Activated naive CD8-positive, alpha-beta T cell treated with anti-CD3 and anti-CD28 coated beads, Interleukin-2, amount 50 U/mL, for 24 hours (primary cell): ENCODE data around the gene GPR75.
"Not testable (repeated sequence)": the region's sequence is repeated elsewhere in the genome, so short reads cannot be mapped to it uniquely, and the experiment has no call there.

Experiments used
- ATAC-seq: fragments of 150-1000 bp; cut with Tn5 transposase; one replicate; pipeline ENCODE4 v1.10.0; 2021
- DNase-seq: peaks from one replicate; pipeline ENCODE4 v3.0.0; 2021
- H3K27ac Mint-ChIP-seq: one replicate; pipeline ENCODE4 v1.8.0; 2021; ENCODE audit warnings: mild to moderate bottlenecking, mixed read lengths
- H3K27me3 Mint-ChIP-seq: one replicate; pipeline ENCODE4 v1.8.0; 2021; ENCODE audit warnings: mixed read lengths
- H3K36me3 Mint-ChIP-seq: one replicate; pipeline ENCODE4 v1.8.0; 2021; ENCODE audit warnings: low read depth, mixed read lengths
- H3K4me1 Mint-ChIP-seq: one replicate; pipeline ENCODE4 v1.8.0; 2021; ENCODE audit warnings: mixed read lengths
- H3K4me3 Mint-ChIP-seq: one replicate; pipeline ENCODE4 v1.8.0; 2021; ENCODE audit warnings: mild to moderate bottlenecking, moderate library complexity, mixed read lengths
- H3K9me3 Mint-ChIP-seq: one replicate; pipeline ENCODE4 v1.8.0; 2021; ENCODE audit warnings: mixed read lengths

The GPR75 gene

DNA sequence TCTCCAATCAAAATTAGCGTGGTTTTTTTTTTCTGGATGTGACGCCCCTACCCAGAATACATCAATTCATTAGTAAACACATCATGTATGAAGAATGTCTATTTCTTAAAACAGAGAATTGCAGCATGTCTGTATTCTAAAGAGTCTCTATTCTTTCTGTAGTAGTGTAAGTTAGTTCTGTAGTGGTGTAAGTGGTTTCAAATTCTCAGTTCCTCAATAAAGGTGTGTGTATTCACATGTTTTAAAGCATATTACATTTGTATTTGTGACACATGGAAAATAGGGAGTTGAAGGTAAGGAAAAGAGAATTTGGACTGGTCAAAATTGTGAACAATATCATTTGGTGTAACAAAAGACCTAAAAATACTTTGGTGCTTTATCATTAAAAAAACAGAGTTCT is 8.0 kb upstream of the GPR75 start:
- Mint-ChIP-seq H3K36me3 (peaks cover 33% of the 10 kb centered on the region), H3K27ac (no peak overlapping the region)
- no peak for DNase-seq

DNA sequence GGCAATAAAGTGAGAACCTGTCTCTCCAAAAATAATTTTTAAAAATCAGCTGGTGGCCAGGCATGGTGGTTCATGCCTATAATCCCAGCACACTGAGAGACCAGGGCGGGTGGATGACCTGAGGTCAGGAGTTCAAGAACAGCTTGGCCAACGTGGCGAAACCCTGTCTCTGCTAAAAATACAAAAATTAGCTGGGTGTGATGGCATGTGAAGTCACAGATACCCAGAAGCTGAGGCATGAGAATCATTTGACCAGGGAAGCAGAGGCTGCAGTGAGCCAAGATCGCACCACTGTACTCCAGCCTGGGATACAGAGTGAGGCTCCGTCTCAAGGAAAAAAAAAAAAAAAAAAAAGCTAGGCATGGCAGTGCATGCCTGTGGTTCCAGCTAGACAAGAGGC is 7.4 kb upstream of the GPR75 start:
- peaks cover 6% of the 10 kb centered on the region for H3K4me1 Mint-ChIP-seq
- H3K27ac Mint-ChIP-seq = no peak overlapping the region
- no peaks in the 10 kb centered on the region for H3K9me3 Mint-ChIP-seq
- peaks cover 33% of the 10 kb centered on the region for H3K36me3 Mint-ChIP-seq
- no peaks in the 10 kb centered on the region for H3K27me3 Mint-ChIP-seq
- no peak overlapping the region for H3K4me3 Mint-ChIP-seq
- ATAC-seq (no peak), DNase-seq (no peak)

More for the DNA sequence above, 8.0 kb upstream of the GPR75 start:
- no peak overlapping the region for H3K4me3 Mint-ChIP-seq
- no peak for ATAC-seq
- no peaks in the 10 kb centered on the region for H3K27me3 Mint-ChIP-seq
- H3K9me3 Mint-ChIP-seq = no peaks in the 10 kb centered on the region
- peaks cover 3% of the 10 kb centered on the region for H3K4me1 Mint-ChIP-seq

GRCh38 chr2:53865962-53866361 is 6.2 kb upstream of the GPR75 start:
- Mint-ChIP-seq H3K9me3 (no peaks in the 10 kb centered on the region), H3K27me3 (no peaks in the 10 kb centered on the region), H3K4me1 (peaks cover 9% of the 10 kb centered on the region), H3K27ac (no peak overlapping the region), H3K36me3 (peaks cover 38% of the 10 kb centered on the region), H3K4me3 (no peak overlapping the region)
- DNase-seq (no peak), ATAC-seq (no peak)

DNA sequence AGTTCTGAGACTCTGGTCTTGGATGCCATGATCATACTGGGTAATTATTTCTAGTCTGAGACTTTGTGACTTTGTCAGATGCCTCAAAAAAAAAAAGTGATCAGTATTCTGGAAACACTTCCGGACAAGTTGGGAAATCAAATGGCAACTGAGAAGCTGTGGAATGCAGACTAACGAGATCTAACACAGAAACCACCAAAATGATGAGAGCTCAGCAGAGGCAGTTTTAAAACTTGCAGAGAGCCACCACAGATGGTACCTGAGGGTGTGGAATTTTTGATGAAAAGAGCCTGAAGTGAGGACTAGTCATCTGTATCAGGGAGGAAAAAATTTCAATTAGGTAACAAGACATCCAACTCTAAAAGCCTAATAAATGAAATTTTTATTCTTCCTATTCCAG is 5.5 kb upstream of the GPR75 start:
- Mint-ChIP-seq H3K27ac (no peak overlapping the region), H3K9me3 (no peaks in the 10 kb centered on the region), H3K4me1 (peaks cover 9% of the 10 kb centered on the region), H3K36me3 (peaks cover 41% of the 10 kb centered on the region), H3K4me3 (no peak overlapping the region), H3K27me3 (no peaks in the 10 kb centered on the region)
- DNase-seq (no peak), ATAC-seq (no peak)

DNA sequence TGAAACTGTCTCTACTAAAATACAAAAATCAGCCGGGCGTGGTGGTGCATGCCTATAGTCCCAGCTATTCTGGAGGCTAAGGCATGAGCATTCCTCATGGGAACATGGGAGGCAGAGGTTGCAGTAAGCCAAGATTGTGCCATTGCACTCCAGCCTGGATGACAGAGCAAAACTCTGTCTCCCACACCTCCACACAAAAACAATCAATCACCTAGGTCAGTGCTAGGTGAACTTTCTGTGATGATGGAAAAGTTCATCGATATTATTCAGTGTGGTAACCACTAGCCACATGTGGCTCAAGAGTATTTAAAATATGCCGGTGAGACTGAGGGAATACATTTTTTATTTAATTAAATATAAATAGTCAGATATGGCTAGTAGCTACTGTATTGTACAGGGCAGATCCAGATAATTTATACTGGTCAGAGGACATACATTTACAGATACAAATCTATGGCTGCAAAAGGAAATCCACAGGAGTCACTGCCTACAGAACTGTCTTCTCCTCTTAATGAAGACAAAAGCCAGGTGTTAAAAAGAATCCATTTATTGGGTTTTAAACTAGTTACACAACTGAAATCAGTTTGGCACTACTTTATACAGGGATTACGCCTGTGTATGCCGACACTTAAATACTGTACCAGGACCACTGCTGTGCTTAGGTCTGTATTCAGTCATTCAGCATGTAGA is 3.9 kb upstream of the GPR75 start:
- peaks cover 9% of the 10 kb centered on the region for H3K4me1 Mint-ChIP-seq
- no peaks in the 10 kb centered on the region for H3K9me3 Mint-ChIP-seq
- DNase-seq (no peak), ATAC-seq (no peak)
- H3K4me3 Mint-ChIP-seq = no peak overlapping the region
- H3K36me3 Mint-ChIP-seq = peaks cover 36% of the 10 kb centered on the region
- no peak overlapping the region for H3K27ac Mint-ChIP-seq
- no peaks in the 10 kb centered on the region for H3K27me3 Mint-ChIP-seq

GRCh38 chr2:53861824-53862223 is 2.1 kb upstream of the GPR75 start:
- DNase-seq (no peak), ATAC-seq (no peak)
- H3K27me3 Mint-ChIP-seq = no peaks in the 10 kb centered on the region
- peaks cover 37% of the 10 kb centered on the region for H3K36me3 Mint-ChIP-seq
- H3K4me1 Mint-ChIP-seq = peaks cover 9% of the 10 kb centered on the region
- H3K4me3 Mint-ChIP-seq = no peak overlapping the region
- no peak overlapping the region for H3K27ac Mint-ChIP-seq
- no peaks in the 10 kb centered on the region for H3K9me3 Mint-ChIP-seq

DNA sequence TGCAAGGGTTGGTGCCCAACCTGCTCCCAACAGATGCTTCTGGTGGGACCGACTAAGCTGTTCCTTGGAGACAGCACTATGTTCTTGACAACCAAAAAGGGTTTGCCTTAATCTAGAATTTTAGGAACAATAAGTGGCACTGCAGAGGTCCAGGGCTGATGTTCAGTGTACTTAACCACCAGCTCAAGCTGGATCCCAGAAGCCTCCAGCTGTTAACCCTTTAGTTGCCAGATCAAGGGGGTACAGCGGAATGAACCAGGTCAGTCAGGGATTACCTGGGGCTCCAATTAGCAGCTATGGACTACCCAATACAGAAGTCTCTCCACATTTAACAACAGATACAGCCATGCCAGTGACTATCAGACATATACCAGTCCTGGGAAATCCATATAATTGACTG is 3.5 kb downstream of the GPR75 start:
- Mint-ChIP-seq H3K36me3 (peaks cover 31% of the 10 kb centered on the region), H3K4me1 (peaks cover 3% of the 10 kb centered on the region), H3K27ac (no peak overlapping the region), H3K4me3 (no peak overlapping the region), H3K27me3 (no peaks in the 10 kb centered on the region), H3K9me3 (no peaks in the 10 kb centered on the region)
- ATAC-seq = no peak
- DNase-seq = no peak

- DNase-seq (no peak), ATAC-seq (no peak)
- Mint-ChIP-seq H3K27ac (no peak overlapping the region), H3K27me3 (no peaks in the 10 kb centered on the region), H3K4me1 (peaks cover 3% of the 10 kb centered on the region), H3K9me3 (no peaks in the 10 kb centered on the region), H3K36me3 (peaks cover 32% of the 10 kb centered on the region), H3K4me3 (no peak overlapping the region)
Observed at GRCh38 chr2:53854678-53855077, 5.1 kb downstream of the GPR75 start.

DNA sequence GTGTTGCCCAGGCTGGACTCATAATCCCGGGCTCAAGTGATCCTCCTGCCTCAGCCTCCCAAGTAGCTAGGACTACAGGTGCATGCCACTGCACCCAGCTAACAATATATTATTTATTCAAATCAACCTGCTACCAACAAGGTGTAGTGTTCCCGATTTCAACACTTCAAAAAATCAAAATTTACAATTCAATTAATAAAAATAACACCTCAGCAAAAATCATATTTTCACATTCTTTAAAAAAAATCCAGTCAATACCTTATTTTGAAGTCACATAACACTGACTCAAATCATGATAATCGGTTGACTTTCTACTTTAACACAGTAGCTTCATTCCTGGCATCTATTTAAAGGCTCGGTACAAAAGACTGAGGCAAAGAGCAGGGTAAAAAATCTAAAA is 7.2 kb downstream of the GPR75 start:
- Mint-ChIP-seq H3K36me3 (peaks cover 33% of the 10 kb centered on the region), H3K27me3 (no peaks in the 10 kb centered on the region), H3K4me1 (peaks cover 3% of the 10 kb centered on the region), H3K9me3 (no peaks in the 10 kb centered on the region), H3K4me3 (no peak overlapping the region), H3K27ac (no peak overlapping the region)
- ATAC-seq (no peak), DNase-seq (no peak)

DNA sequence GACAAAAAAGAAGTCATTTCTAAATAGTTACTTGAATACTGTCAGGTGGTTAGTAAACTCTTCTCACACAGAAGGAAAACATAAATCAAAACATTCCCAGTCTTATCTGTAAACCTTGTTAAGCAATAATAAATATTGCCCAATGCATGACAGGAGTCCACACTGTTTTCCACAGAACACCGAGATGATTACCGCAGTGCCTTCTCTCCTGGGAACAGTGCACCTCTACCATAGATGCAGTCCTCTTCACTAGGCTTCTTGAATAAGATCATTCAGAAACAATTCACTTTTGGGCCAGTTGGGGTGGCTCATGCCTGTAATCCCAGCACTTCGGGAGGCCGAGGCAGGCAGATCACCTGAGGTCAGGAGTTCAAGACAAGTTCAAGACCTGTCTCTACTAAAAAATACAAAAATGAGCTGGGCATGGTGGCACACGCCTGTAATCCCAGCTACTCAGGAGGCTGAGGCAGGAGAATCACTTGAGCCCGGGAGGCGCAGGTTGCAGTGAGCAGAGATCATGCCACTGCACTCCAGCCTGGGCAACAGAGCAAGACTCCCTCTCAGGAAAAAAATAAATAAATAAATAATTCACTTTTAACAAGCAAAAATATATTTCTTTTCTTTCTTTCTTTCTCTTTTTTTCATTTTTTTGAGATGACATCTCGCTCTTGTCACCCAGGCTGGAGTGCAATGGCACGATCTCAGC is 8.6 kb downstream of the GPR75 start:
- H3K27me3 Mint-ChIP-seq, DNase-seq, H3K27ac Mint-ChIP-seq, H3K4me1 Mint-ChIP-seq, H3K9me3 Mint-ChIP-seq, H3K4me3 Mint-ChIP-seq, ATAC-seq: not testable (repeated sequence)
- peaks cover 29% of the 10 kb centered on the region for H3K36me3 Mint-ChIP-seq

DNA sequence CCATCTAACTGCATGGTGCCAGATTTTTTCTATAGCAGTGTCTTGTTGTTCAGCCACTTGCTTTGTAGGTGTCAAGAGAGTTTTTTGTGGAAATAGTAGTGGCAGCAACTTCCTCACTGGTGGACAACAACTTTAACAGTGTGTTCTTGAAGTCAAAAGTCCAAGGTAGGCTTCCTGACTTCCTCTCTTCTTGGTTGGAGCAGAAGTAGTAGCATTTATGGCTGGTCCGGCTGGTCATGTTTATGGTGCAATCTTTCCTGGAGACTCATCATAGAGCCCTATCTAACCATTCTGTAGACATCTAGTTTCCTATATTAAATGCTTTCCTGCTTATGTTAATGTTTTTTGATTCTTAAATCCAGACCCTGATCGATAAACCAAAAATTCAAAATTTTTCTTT is 11.7 kb downstream of the GPR75 start:
- ATAC-seq (no peak), DNase-seq (no peak)
- no peaks in the 10 kb centered on the region for H3K9me3 Mint-ChIP-seq

DNA sequence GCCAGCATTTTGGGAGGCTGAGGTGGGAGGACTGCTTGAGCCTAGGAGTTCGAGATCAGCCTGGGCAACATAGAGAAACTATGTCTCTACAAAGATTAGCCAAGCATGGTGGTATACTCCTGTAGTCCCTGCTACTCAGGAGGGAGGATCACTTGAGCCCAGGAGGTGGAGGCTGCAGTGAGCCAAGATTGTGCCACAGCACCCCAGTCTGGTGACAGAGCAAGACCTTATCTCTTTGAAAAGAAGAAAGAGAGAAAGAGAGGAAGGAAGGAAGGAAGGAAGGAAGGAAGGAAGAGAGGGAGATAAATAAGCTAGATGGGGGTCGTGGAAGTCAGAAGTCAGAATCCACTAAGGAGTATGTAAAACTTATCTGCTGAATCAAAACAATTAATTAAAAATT is 16.2 kb downstream of the GPR75 start:
- H3K4me1 Mint-ChIP-seq = peaks cover 4% of the 10 kb centered on the region
- no peaks in the 10 kb centered on the region for H3K27me3 Mint-ChIP-seq
- no peak for DNase-seq
- no peak for ATAC-seq
- H3K36me3 Mint-ChIP-seq = peaks cover 4% of the 10 kb centered on the region
- no peak overlapping the region for H3K27ac Mint-ChIP-seq
- no peak overlapping the region for H3K4me3 Mint-ChIP-seq
- H3K9me3 Mint-ChIP-seq = no peaks in the 10 kb centered on the region

More for the DNA sequence above, 11.7 kb downstream of the GPR75 start:
- no peaks in the 10 kb centered on the region for H3K27me3 Mint-ChIP-seq
- no peak overlapping the region for H3K27ac Mint-ChIP-seq
- H3K4me1 Mint-ChIP-seq = peaks cover 1% of the 10 kb centered on the region
- H3K4me3 Mint-ChIP-seq = no peak overlapping the region
- peaks cover 14% of the 10 kb centered on the region for H3K36me3 Mint-ChIP-seq

- no peaks in the 10 kb centered on the region for H3K36me3 Mint-ChIP-seq
- no peak overlapping the region for H3K27ac Mint-ChIP-seq
- peaks cover 4% of the 10 kb centered on the region for H3K4me1 Mint-ChIP-seq
- ATAC-seq = no peak
- DNase-seq = no peak
- no peak overlapping the region for H3K4me3 Mint-ChIP-seq
- no peaks in the 10 kb centered on the region for H3K9me3 Mint-ChIP-seq
- H3K27me3 Mint-ChIP-seq = no peaks in the 10 kb centered on the region
Observed at GRCh38 chr2:53842891-53843290, 16.9 kb downstream of the GPR75 start.

DNA sequence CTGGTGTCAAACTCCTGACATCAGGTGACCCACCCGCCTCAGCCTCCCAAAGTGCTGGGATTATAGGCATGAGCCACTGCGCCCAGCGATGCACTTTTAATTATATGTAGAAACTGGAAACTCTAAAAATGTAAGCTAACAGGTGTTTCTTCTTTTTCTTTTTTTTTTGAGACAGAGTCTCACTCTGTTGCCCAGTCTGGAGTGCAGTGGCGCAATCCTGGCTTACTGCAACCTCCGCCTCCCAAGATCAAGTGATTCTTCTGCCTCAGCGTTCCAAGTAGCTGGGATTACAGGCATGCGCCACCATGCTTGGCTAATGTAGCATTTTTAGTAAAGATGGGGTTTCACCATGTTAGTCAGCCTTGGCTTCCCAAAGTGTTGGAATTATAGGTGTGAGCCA is 18.1 kb downstream of the GPR75 start:
- not testable (repeated sequence) for H3K4me3 Mint-ChIP-seq, ATAC-seq, H3K36me3 Mint-ChIP-seq, H3K9me3 Mint-ChIP-seq, DNase-seq, H3K4me1 Mint-ChIP-seq, H3K27me3 Mint-ChIP-seq, H3K27ac Mint-ChIP-seq

GRCh38 chr2:53840580-53840979 is 19.2 kb downstream of the GPR75 start:
- DNase-seq (no peak), ATAC-seq (no peak)
- H3K27me3 Mint-ChIP-seq = no peaks in the 10 kb centered on the region
- no peak overlapping the region for H3K27ac Mint-ChIP-seq
- H3K9me3 Mint-ChIP-seq = no peaks in the 10 kb centered on the region
- peaks cover 4% of the 10 kb centered on the region for H3K4me1 Mint-ChIP-seq
- H3K36me3 Mint-ChIP-seq = peaks cover 3% of the 10 kb centered on the region
- no peak overlapping the region for H3K4me3 Mint-ChIP-seq
